Neural progenitor cell (in vitro differentiated cells): ENCODE results near the gene ZNF827.

Experiments
- EZH2 ChIP-seq: fragments of 200-600 bp; sonication (generic); IDR thresholded peaks from 2 replicates; pipeline ENCODE4 v1.6.1; 2017; ENCODE audit warnings: antibody characterized with exemption, mild to moderate bottlenecking, moderate library complexity
- EZH2phosphoT487 ChIP-seq: fragments of 200-600 bp; sonication (generic); IDR thresholded peaks from 2 replicates; pipeline ENCODE4 v1.6.1; 2017; ENCODE audit warnings: antibody characterized with exemption
- TF ChIP-seq, protein P1 (sequence below): fragments of 200-600 bp; sonication (generic); IDR thresholded peaks from 2 replicates; pipeline ENCODE4 v1.5.1; 2017; ENCODE audit warnings: antibody characterized with exemption, mild to moderate bottlenecking

DNA sequence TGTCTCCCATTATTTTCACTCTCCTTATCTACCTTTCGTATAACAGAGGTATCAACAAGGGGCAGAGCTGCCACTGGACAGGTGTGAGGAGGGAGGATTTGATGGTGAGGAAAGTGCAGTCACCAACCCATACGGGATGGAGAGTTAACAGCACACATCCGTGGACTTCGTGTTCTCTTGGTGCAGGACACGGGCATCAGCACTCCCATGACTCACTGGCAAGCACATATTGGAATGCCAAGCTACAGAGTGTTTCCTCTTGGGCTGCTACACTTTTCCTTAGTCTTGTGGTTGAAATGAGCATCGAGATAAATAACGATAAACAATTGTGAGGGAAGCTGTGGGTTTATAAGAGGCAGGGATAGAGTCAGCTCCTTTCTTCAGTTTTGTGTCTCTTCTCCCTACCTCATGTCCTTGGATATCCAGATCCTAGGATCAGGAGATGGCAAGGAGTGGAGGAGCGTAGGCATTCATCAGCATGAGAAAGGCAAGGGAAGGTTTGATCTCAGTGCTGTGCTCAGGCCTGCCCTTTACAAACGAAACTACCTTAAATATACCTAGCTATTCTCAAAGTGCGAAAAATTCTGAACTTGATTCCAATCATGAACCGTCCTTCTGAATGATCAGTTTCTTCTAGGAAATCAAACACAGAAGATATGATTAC lies 96.3 kb downstream of the ZNF827 start:
- TF ChIP-seq, protein P1, sequence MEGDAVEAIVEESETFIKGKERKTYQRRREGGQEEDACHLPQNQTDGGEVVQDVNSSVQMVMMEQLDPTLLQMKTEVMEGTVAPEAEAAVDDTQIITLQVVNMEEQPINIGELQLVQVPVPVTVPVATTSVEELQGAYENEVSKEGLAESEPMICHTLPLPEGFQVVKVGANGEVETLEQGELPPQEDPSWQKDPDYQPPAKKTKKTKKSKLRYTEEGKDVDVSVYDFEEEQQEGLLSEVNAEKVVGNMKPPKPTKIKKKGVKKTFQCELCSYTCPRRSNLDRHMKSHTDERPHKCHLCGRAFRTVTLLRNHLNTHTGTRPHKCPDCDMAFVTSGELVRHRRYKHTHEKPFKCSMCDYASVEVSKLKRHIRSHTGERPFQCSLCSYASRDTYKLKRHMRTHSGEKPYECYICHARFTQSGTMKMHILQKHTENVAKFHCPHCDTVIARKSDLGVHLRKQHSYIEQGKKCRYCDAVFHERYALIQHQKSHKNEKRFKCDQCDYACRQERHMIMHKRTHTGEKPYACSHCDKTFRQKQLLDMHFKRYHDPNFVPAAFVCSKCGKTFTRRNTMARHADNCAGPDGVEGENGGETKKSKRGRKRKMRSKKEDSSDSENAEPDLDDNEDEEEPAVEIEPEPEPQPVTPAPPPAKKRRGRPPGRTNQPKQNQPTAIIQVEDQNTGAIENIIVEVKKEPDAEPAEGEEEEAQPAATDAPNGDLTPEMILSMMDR: no peak
- TF ChIP-seq EZH2 (no peak), EZH2phosphoT487 (no peak)
